Panc1 (cell line): ENCODE data around the gene EFCAB10. TPM values are rescaled to one million over a fixed set of nuclear protein-coding genes. Genes with fewer than 3 reads are reported as not detected.

ENCODE experiments used
- ATAC-seq: fragments of 200-7000 bp; cut with Tn5 transposase; 2 replicates; pipeline ENCODE4 v1.9.1; 2020; ENCODE audit warnings: mild to moderate bottlenecking, moderate library complexity
- BruUV-seq: library from RNA; stranded (reverse); fragments of 400-500 nt; replicated peaks from 2 replicates; lab custom pipeline; 2021; lab: Mats Ljungman, UMichigan
- CTCF ChIA-PET: fragments of 300-600 bp; sonication (Branson Sonifier 250); formaldehyde crosslinking; loops from one replicate; lab custom pipeline; 2022; ENCODE audit warnings: antibody characterized with exemption; lab: Charles Lee
- POLR2A ChIA-PET: fragments of 300-600 bp; sonication (Branson Sonifier 250); formaldehyde crosslinking; loops from one replicate; lab custom pipeline; 2022; ENCODE audit warnings: antibody characterized with exemption; lab: Charles Lee
- DNase-seq: peaks from one replicate; pipeline ENCODE4 v3.0.0-alpha.2; 2010; ENCODE audit warnings: low read depth, low spot score
- H3K27ac ChIP-seq: 2 replicates; pipeline ENCODE4 v1.5.1; 2011; ENCODE audit warnings: mild to moderate bottlenecking, low read length, inconsistent platforms
- H3K27me3 ChIP-seq: fragments of 200-500 bp; sonication (Bioruptor generic); 2 replicates; pipeline ENCODE4 v1.6.0; 2014; ENCODE audit warnings: low read length, inconsistent platforms; ENCODE audit not compliant: control insufficient read depth, insufficient read depth
- H3K36me3 ChIP-seq: fragments of 200-500 bp; sonication (Bioruptor generic); 2 replicates; pipeline ENCODE4 v1.5.1; 2014; ENCODE audit warnings: inconsistent platforms, mild to moderate bottlenecking, low read length, moderate library complexity; ENCODE audit not compliant: control insufficient read depth, insufficient read depth
- H3K4me1 ChIP-seq: 2 replicates; pipeline ENCODE4 v1.5.1; 2011; ENCODE audit warnings: inconsistent platforms, mild to moderate bottlenecking, low read length, moderate library complexity; ENCODE audit not compliant: control insufficient read depth, insufficient read depth
- H3K4me3 ChIP-seq, 2 experiments: 2 replicates each; pipeline ENCODE4 v1.5.1; 2011 to 2012; ENCODE audit warnings: low read depth in 2 of 2, low read length in 2 of 2, mild to moderate bottlenecking in 2 of 2, inconsistent platforms in 1 of 2, moderate library complexity in 1 of 2
- H3K9me3 ChIP-seq: fragments of 200-500 bp; sonication (Bioruptor generic); 2 replicates; pipeline ENCODE4 v1.5.1; 2014; ENCODE audit warnings: low read depth, mild to moderate bottlenecking, inconsistent platforms, low read length, moderate library complexity; ENCODE audit not compliant: control insufficient read depth, insufficient read depth
- POLR2AphosphoS5 ChIP-seq: IDR thresholded peaks from 2 replicates; pipeline ENCODE4 v1.6.1; 2012; ENCODE audit warnings: mild to moderate bottlenecking, low read depth, low read length, moderate library complexity
- SIN3A ChIP-seq: IDR thresholded peaks from 2 replicates; pipeline ENCODE4 v1.6.1; 2012; ENCODE audit warnings: low read depth, mild to moderate bottlenecking, low read length, moderate library complexity, borderline replicate concordance; ENCODE audit not compliant: insufficient read depth
- TCF7L2 ChIP-seq: IDR thresholded peaks from 2 replicates; pipeline ENCODE4 v1.6.1; 2011; ENCODE audit warnings: mild to moderate bottlenecking, low read depth, low read length, inconsistent platforms
- in situ Hi-C: cut with HindIII; loops from 2 replicates; pipeline ENCODE4 v1.10.0; 2016; ENCODE audit warnings: low sequenced_read_pairs, low pct_unique_long_range_greater_than_20kb
- intact Hi-C: fragments of 100-400 bp; cut with micrococcal nuclease; formaldehyde crosslinking; loops from one replicate; pipeline ENCODE4 v1.10.0; 2022; ENCODE audit not compliant: unreplicated experiment
- total RNA-seq: library from RNA; stranded (reverse); gene quantifications from one replicate; pipeline ENCODE4 v1.2.1, GENCODE V29; 2021; ENCODE audit not compliant: unreplicated experiment
- TF ChIP-seq, protein P1 (sequence below), 2 experiments: IDR thresholded peaks; 2 replicates each; pipeline ENCODE4 v1.6.1; 2011 to 2012; ENCODE audit warnings: low read depth in 2 of 2, control low read depth in 1 of 2, low read length in 1 of 2, mild to moderate bottlenecking in 1 of 2, moderate library complexity in 1 of 2; ENCODE audit not compliant: insufficient read depth in 1 of 2
- TF ChIP-seq, protein P2 (sequence below): fragments of 450-650 bp; IDR thresholded peaks from 2 replicates; pipeline ENCODE4 v1.5.1; 2017; ENCODE audit warnings: mild to moderate bottlenecking

The EFCAB10 gene
- total RNA-seq, 1 experiment from 2014 or later, result not detected

DNA sequence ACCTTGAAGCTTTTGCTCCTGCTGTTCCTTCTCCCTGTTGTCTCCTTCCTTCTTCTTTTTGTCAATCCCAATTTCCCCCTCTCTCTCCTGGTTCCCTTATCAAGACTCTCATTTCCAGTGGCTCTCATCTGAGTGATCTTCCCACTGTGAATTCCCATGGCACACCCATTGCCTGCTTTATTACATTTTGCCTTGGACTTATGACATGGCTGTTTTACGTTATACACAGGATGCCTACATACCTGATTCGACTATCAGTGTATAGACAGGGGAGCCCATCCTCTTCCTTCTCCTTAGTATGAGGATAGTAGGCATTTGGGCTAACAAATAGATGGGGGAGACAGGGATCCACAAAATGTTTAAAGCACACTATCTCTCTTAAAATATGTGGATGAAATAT is 39.9 kb upstream of the EFCAB10 start:
- CTCF ChIA-PET, result interaction anchor here (0.6 kb wide), 1 partner anchor 73 kb away, joined by 4 read pairs; no protein-coding TSS in a partner anchor
- no TSS peak for BruUV-seq

DNA sequence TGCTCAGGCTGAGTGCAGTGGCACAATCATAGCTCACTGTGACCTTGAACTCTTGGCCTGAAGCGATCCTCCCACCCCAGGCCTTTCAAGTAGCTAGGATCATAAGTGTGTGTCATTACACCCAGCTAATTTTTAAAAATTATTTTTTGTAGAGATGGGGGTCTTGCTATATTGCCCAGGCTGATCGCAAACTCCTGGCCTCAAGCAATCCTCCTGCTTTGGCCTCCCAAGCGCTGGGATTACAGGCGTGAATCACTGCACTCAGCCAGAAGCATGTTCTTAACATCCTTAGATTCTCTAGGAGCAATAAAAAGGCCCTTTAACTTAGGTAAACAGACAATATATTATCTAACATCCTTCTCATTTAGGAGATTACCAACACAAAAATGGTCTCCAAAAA is 38.3 kb upstream of the EFCAB10 start:
- no peak for ATAC-seq
- in situ Hi-C loops, result no loop called here
- Histone ChIP-seq H3K4me1 (no peaks in the 10 kb centered on the region), H3K27me3 (no peaks in the 10 kb centered on the region), H3K36me3 (no peaks in the 10 kb centered on the region), H3K9me3 (no peaks in the 10 kb centered on the region), H3K27ac (no peak overlapping the region), H3K4me3 (no peak overlapping the region)
- ChIA-PET CTCF (no interaction called here), POLR2A (no interaction called here)
- BruUV-seq, result no TSS peak
- TF ChIP-seq POLR2AphosphoS5, result no peak
- TF ChIP-seq, protein P1, sequence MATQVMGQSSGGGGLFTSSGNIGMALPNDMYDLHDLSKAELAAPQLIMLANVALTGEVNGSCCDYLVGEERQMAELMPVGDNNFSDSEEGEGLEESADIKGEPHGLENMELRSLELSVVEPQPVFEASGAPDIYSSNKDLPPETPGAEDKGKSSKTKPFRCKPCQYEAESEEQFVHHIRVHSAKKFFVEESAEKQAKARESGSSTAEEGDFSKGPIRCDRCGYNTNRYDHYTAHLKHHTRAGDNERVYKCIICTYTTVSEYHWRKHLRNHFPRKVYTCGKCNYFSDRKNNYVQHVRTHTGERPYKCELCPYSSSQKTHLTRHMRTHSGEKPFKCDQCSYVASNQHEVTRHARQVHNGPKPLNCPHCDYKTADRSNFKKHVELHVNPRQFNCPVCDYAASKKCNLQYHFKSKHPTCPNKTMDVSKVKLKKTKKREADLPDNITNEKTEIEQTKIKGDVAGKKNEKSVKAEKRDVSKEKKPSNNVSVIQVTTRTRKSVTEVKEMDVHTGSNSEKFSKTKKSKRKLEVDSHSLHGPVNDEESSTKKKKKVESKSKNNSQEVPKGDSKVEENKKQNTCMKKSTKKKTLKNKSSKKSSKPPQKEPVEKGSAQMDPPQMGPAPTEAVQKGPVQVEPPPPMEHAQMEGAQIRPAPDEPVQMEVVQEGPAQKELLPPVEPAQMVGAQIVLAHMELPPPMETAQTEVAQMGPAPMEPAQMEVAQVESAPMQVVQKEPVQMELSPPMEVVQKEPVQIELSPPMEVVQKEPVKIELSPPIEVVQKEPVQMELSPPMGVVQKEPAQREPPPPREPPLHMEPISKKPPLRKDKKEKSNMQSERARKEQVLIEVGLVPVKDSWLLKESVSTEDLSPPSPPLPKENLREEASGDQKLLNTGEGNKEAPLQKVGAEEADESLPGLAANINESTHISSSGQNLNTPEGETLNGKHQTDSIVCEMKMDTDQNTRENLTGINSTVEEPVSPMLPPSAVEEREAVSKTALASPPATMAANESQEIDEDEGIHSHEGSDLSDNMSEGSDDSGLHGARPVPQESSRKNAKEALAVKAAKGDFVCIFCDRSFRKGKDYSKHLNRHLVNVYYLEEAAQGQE (IDR thresholded peaks at IDR 0.05; ENCODE audit: insufficient read depth in 1 of 2, low read depth in 2 of 2, low read length in 1 of 2), result no peak
- TF ChIP-seq TCF7L2, result no peak
- TF ChIP-seq, protein P2, sequence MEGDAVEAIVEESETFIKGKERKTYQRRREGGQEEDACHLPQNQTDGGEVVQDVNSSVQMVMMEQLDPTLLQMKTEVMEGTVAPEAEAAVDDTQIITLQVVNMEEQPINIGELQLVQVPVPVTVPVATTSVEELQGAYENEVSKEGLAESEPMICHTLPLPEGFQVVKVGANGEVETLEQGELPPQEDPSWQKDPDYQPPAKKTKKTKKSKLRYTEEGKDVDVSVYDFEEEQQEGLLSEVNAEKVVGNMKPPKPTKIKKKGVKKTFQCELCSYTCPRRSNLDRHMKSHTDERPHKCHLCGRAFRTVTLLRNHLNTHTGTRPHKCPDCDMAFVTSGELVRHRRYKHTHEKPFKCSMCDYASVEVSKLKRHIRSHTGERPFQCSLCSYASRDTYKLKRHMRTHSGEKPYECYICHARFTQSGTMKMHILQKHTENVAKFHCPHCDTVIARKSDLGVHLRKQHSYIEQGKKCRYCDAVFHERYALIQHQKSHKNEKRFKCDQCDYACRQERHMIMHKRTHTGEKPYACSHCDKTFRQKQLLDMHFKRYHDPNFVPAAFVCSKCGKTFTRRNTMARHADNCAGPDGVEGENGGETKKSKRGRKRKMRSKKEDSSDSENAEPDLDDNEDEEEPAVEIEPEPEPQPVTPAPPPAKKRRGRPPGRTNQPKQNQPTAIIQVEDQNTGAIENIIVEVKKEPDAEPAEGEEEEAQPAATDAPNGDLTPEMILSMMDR, result no peak
- no peak for TF ChIP-seq SIN3A
- intact Hi-C loops, result no loop called here
- no peak for DNase-seq

More for the DNA sequence above, 39.9 kb upstream of the EFCAB10 start:
- H3K27ac ChIP-seq, result no peak overlapping the region
- POLR2A ChIA-PET, result no interaction called here
- H3K36me3 ChIP-seq, result no peaks in the 10 kb centered on the region
- intact Hi-C loops (no loop called here), in situ Hi-C loops (no loop called here)
- TF ChIP-seq POLR2AphosphoS5 (no peak), SIN3A (no peak), TCF7L2 (no peak)
- TF ChIP-seq, protein P2, result no peak
- TF ChIP-seq, protein P1 (IDR thresholded peaks at IDR 0.05; ENCODE audit: insufficient read depth in 1 of 2, low read depth in 2 of 2, low read length in 1 of 2), result no peak
- H3K9me3 ChIP-seq, result no peaks in the 10 kb centered on the region
- no peak overlapping the region for H3K4me3 ChIP-seq
- no peaks in the 10 kb centered on the region for H3K4me1 ChIP-seq
- H3K27me3 ChIP-seq, result no peaks in the 10 kb centered on the region
- ATAC-seq (no peak), DNase-seq (no peak)
